ENCODE measurements around the gene ZNF316. TPM values are rescaled to one million over a fixed set of nuclear protein-coding genes. Genes with fewer than 3 reads are reported as not detected.

ZNF316 gene
- total RNA-seq, 1 donor from 2014 or later: 46.8 TPM

GRCh38 chr7:6600093-6600492 is 37.0 kb upstream of the ZNF316 start:
- ATAC-seq: no peak
- H3K4me3 ChIP-seq: no peak overlapping the region
- intact Hi-C loops (cut with DNase I): no loop called here

GRCh38 chr7:6604458-6604857 is 32.7 kb upstream of the ZNF316 start:
- DNase-seq (no peak), ATAC-seq (no peak)
- intact Hi-C loops (cut with DNase I): no loop called here
- no peak overlapping the region for H3K4me3 ChIP-seq
- H3K27me3 ChIP-seq: no peaks in the 10 kb centered on the region
- no peaks in the 10 kb centered on the region for H3K9me3 ChIP-seq
- H3K27ac ChIP-seq: no peak overlapping the region
- H3K36me3 ChIP-seq: peaks cover 71% of the 10 kb centered on the region
- H3K4me1 ChIP-seq: no peaks in the 10 kb centered on the region
- no peak for TF ChIP-seq CTCF (IDR thresholded peaks at IDR 0.05)

More at GRCh38 chr7:6600093-6600492, 37.0 kb upstream of the ZNF316 start:
- Histone ChIP-seq H3K4me1 (no peaks in the 10 kb centered on the region), H3K9me3 (no peaks in the 10 kb centered on the region), H3K27ac (no peak overlapping the region), H3K27me3 (no peaks in the 10 kb centered on the region), H3K36me3 (peaks cover 97% of the 10 kb centered on the region)
- TF ChIP-seq CTCF (IDR thresholded peaks at IDR 0.05): no peak
- no peak for DNase-seq

- H3K4me3 ChIP-seq: no peak overlapping the region
- DNase-seq (peak; percentile 63), ATAC-seq (no peak)
- intact Hi-C loops (cut with DNase I): no loop called here
- H3K27me3 ChIP-seq: no peaks in the 10 kb centered on the region
- no peaks in the 10 kb centered on the region for H3K9me3 ChIP-seq
- TF ChIP-seq CTCF (IDR thresholded peaks at IDR 0.05): no peak
- H3K4me1 ChIP-seq: no peaks in the 10 kb centered on the region
- peaks cover 50% of the 10 kb centered on the region for H3K36me3 ChIP-seq
- no peak overlapping the region for H3K27ac ChIP-seq
These were observed 30.1 kb upstream of the ZNF316 start for GRCh38 chr7:6606866-6607583.

GRCh38 chr7:6607651-6608051 is 29.5 kb upstream of the ZNF316 start:
- peaks cover 44% of the 10 kb centered on the region for H3K36me3 ChIP-seq
- TF ChIP-seq CTCF (IDR thresholded peaks at IDR 0.05): no peak
- no peak overlapping the region for H3K27ac ChIP-seq
- no peak overlapping the region for H3K4me3 ChIP-seq
- no peaks in the 10 kb centered on the region for H3K9me3 ChIP-seq
- peak; percentile 63 for DNase-seq
- H3K27me3 ChIP-seq: no peaks in the 10 kb centered on the region
- H3K4me1 ChIP-seq: no peaks in the 10 kb centered on the region
- ATAC-seq: peak; percentile 47
- intact Hi-C loops (cut with DNase I): no loop called here

GRCh38 chr7:6608081-6608480 is 29.0 kb upstream of the ZNF316 start:
- Histone ChIP-seq H3K27me3 (no peaks in the 10 kb centered on the region), H3K27ac (no peak overlapping the region), H3K4me1 (no peaks in the 10 kb centered on the region), H3K36me3 (peaks cover 40% of the 10 kb centered on the region), H3K9me3 (no peaks in the 10 kb centered on the region), H3K4me3 (no peak overlapping the region)
- intact Hi-C loops (cut with DNase I): no loop called here
- DNase-seq (no peak), ATAC-seq (no peak)
- TF ChIP-seq CTCF (IDR thresholded peaks at IDR 0.05): no peak
